Mesothelial cell of epicardium (in vitro differentiated cells): Measurements from ENCODE around the gene NBEA. TPM values are rescaled to one million over a fixed set of nuclear protein-coding genes. Genes with fewer than 3 reads are reported as not detected.
"Not testable (repeated sequence)": the region's sequence is repeated elsewhere in the genome, so short reads cannot be mapped to it uniquely, and the experiment has no call there.

ENCODE experiments used
- DNase-seq, 2 experiments: peaks; one replicate each; pipeline ENCODE4 v3.0.0; 2021; ENCODE audit warnings: low spot score in 2 of 2; ENCODE audit not compliant: unreplicated experiment in 2 of 2
- H3K27ac Mint-ChIP-seq: 2 replicates; pipeline ENCODE4 v1.8.0; 2021; ENCODE audit warnings: mixed read lengths
- H3K27me3 Mint-ChIP-seq: 2 replicates; pipeline ENCODE4 v1.8.0; 2021; ENCODE audit warnings: low read depth, mixed read lengths
- H3K36me3 Mint-ChIP-seq: 2 replicates; pipeline ENCODE4 v1.8.0; 2021; ENCODE audit warnings: mixed read lengths
- H3K4me1 Mint-ChIP-seq: 2 replicates; pipeline ENCODE4 v1.8.0; 2021; ENCODE audit warnings: mixed read lengths
- H3K4me3 Mint-ChIP-seq: 2 replicates; pipeline ENCODE4 v1.8.0; 2021; ENCODE audit warnings: mild to moderate bottlenecking, moderate library complexity, mixed read lengths
- H3K9me3 Mint-ChIP-seq: 2 replicates; pipeline ENCODE4 v1.8.0; 2021; ENCODE audit warnings: mixed read lengths
- CTCF ChIP-seq: fragments of 200-600 bp; sonication (generic); IDR thresholded peaks from one replicate; pipeline ENCODE4 v1.5.0; 2021; ENCODE audit warnings: antibody characterized with exemption; ENCODE audit not compliant: unreplicated experiment
- total RNA-seq: library from RNA; stranded (reverse); gene quantifications from 3 replicates; pipeline ENCODE4 v1.2.1, GENCODE V29; 2021

Gene NBEA
- total RNA-seq, 1 donor from 2014 or later, result 32.8 TPM

- H3K27me3 Mint-ChIP-seq, result peaks cover 7% of the 10 kb centered on the region
- no peaks in the 10 kb centered on the region for H3K9me3 Mint-ChIP-seq
- H3K4me3 Mint-ChIP-seq, result no peak overlapping the region
- no peak overlapping the region for H3K27ac Mint-ChIP-seq
- H3K4me1 Mint-ChIP-seq, result no peaks in the 10 kb centered on the region
- no peak for DNase-seq
- H3K36me3 Mint-ChIP-seq, result no peaks in the 10 kb centered on the region
- TF ChIP-seq CTCF, result no peak
Measured at GRCh38 chr13:34901572-34901971, 40.5 kb upstream of the NBEA start.

GRCh38 chr13:34911159-34911558 lies 30.9 kb upstream of the NBEA start:
- Mint-ChIP-seq H3K36me3 (no peaks in the 10 kb centered on the region), H3K4me1 (no peaks in the 10 kb centered on the region), H3K27ac (no peak overlapping the region), H3K9me3 (no peaks in the 10 kb centered on the region), H3K4me3 (no peak overlapping the region), H3K27me3 (peaks cover 18% of the 10 kb centered on the region)
- no peak for TF ChIP-seq CTCF
- DNase-seq, result no peak

GRCh38 chr13:34913040-34913439 lies 29.0 kb upstream of the NBEA start:
- peak in 1 of 2 experiments; percentile 40 for DNase-seq
- TF ChIP-seq CTCF, result no peak
- Mint-ChIP-seq H3K4me1 (no peaks in the 10 kb centered on the region), H3K27me3 (peaks cover 14% of the 10 kb centered on the region), H3K4me3 (no peak overlapping the region), H3K36me3 (no peaks in the 10 kb centered on the region), H3K9me3 (no peaks in the 10 kb centered on the region), H3K27ac (no peak overlapping the region)

- DNase-seq, result no peak
- Mint-ChIP-seq H3K36me3 (no peaks in the 10 kb centered on the region), H3K4me1 (no peaks in the 10 kb centered on the region), H3K4me3 (no peak overlapping the region), H3K9me3 (no peaks in the 10 kb centered on the region), H3K27me3 (peaks cover 14% of the 10 kb centered on the region), H3K27ac (no peak overlapping the region)
- TF ChIP-seq CTCF, result no peak
Measured at GRCh38 chr13:34914416-34914815, 27.7 kb upstream of the NBEA start.

- Mint-ChIP-seq H3K27me3 (peaks cover 21% of the 10 kb centered on the region), H3K27ac (no peak overlapping the region), H3K36me3 (no peaks in the 10 kb centered on the region), H3K4me1 (no peaks in the 10 kb centered on the region), H3K9me3 (no peaks in the 10 kb centered on the region), H3K4me3 (no peak overlapping the region)
- TF ChIP-seq CTCF, result no peak
- no peak for DNase-seq
Measured at GRCh38 chr13:34926508-34926907, 15.6 kb upstream of the NBEA start.

GRCh38 chr13:34928676-34929075 lies 13.4 kb upstream of the NBEA start:
- DNase-seq, H3K9me3 Mint-ChIP-seq, H3K4me3 Mint-ChIP-seq, H3K4me1 Mint-ChIP-seq, H3K27ac Mint-ChIP-seq, H3K36me3 Mint-ChIP-seq: not testable (repeated sequence)
- peaks cover 18% of the 10 kb centered on the region for H3K27me3 Mint-ChIP-seq
